ENCODE data around the gene CD81.

Gene CD81

GRCh38 chr11:2393111-2393868 is 16.2 kb downstream of the CD81 start:
- Histone ChIP-seq H3K27ac (ENCODE audit: low read depth, low read length) (peak overlapping the region; percentile 100), H3K79me2 (ENCODE audit: control insufficient read depth, low read length) (peaks cover 80% of the 10 kb centered on the region), H3K4me2 (ENCODE audit: low read length) (peak overlapping the region; percentile 89), H3K4me1 (ENCODE audit: control insufficient read depth, low read length) (peaks cover 99% of the 10 kb centered on the region), H3K36me3 (ENCODE audit: control insufficient read depth, low read length) (peaks cover 94% of the 10 kb centered on the region), H3K9me3 (ENCODE audit: control insufficient read depth, insufficient read depth, low read length) (no peaks in the 10 kb centered on the region), H3K9me2 (replicated peaks; ENCODE audit: control insufficient read depth, low read length) (no peaks in the 10 kb centered on the region), H3K27me3 (ENCODE audit: control insufficient read depth, low read length) (no peaks in the 10 kb centered on the region), H3F3A (ENCODE audit: control insufficient read depth, insufficient read depth) (peaks cover 35% of the 10 kb centered on the region), H3K4me3 (ENCODE audit: low read length) (peak overlapping the region; percentile 87), H4K20me1 (ENCODE audit: control insufficient read depth, insufficient read depth, low read depth, low read length) (peaks cover 6% of the 10 kb centered on the region; the same call in 1 of the 2 replicates)
- TF ChIP-seq EZH2phosphoT487 (IDR thresholded peaks at IDR 0.05; ENCODE audit: borderline replicate concordance, low read length) = no peak
- no peak for TF ChIP-seq CTCF (IDR thresholded peaks at IDR 0.05; ENCODE audit: low read depth, low read length, poor library complexity, severe bottlenecking)

- TF ChIP-seq CTCF (IDR thresholded peaks at IDR 0.05; ENCODE audit: low read depth, low read length, poor library complexity, severe bottlenecking) (peak; percentile 56), EZH2phosphoT487 (IDR thresholded peaks at IDR 0.05; ENCODE audit: borderline replicate concordance, low read length) (no peak)
- Histone ChIP-seq H3K27ac (ENCODE audit: low read depth, low read length) (peak overlapping the region; percentile 100), H3K4me3 (ENCODE audit: low read length) (peak overlapping the region; percentile 87), H3K79me2 (ENCODE audit: control insufficient read depth, low read length) (peaks cover 71% of the 10 kb centered on the region), H4K20me1 (ENCODE audit: control insufficient read depth, insufficient read depth, low read depth, low read length) (peaks cover 6% of the 10 kb centered on the region; the same call in 1 of the 2 replicates), H3K9me3 (ENCODE audit: control insufficient read depth, insufficient read depth, low read length) (no peaks in the 10 kb centered on the region), H3K9me2 (replicated peaks; ENCODE audit: control insufficient read depth, low read length) (no peaks in the 10 kb centered on the region), H3K36me3 (ENCODE audit: control insufficient read depth, low read length) (peaks cover 92% of the 10 kb centered on the region), H3K4me2 (ENCODE audit: low read length) (peak overlapping the region; percentile 89), H3K4me1 (ENCODE audit: control insufficient read depth, low read length) (peaks cover 99% of the 10 kb centered on the region), H3F3A (ENCODE audit: control insufficient read depth, insufficient read depth) (peaks cover 39% of the 10 kb centered on the region), H3K27me3 (ENCODE audit: control insufficient read depth, low read length) (no peaks in the 10 kb centered on the region)
These were observed 17.1 kb downstream of the CD81 start for GRCh38 chr11:2393941-2394817.

GRCh38 chr11:2394818-2395105 is 17.7 kb downstream of the CD81 start:
- Histone ChIP-seq H3K4me1 (ENCODE audit: control insufficient read depth, low read length) (peaks cover 98% of the 10 kb centered on the region), H3K36me3 (ENCODE audit: control insufficient read depth, low read length) (peaks cover 91% of the 10 kb centered on the region), H3K9me2 (replicated peaks; ENCODE audit: control insufficient read depth, low read length) (no peaks in the 10 kb centered on the region), H3K27me3 (ENCODE audit: control insufficient read depth, low read length) (no peaks in the 10 kb centered on the region), H3K9me3 (ENCODE audit: control insufficient read depth, insufficient read depth, low read length) (no peaks in the 10 kb centered on the region), H3K4me2 (ENCODE audit: low read length) (peak overlapping the region; percentile 89), H3K4me3 (ENCODE audit: low read length) (peak overlapping the region; percentile 87), H3K79me2 (ENCODE audit: control insufficient read depth, low read length) (peaks cover 67% of the 10 kb centered on the region), H4K20me1 (ENCODE audit: control insufficient read depth, insufficient read depth, low read depth, low read length) (peaks cover 6% of the 10 kb centered on the region; the same call in 1 of the 2 replicates), H3F3A (ENCODE audit: control insufficient read depth, insufficient read depth) (peaks cover 42% of the 10 kb centered on the region), H3K27ac (ENCODE audit: low read depth, low read length) (peak overlapping the region; percentile 100)
- no peak for TF ChIP-seq CTCF (IDR thresholded peaks at IDR 0.05; ENCODE audit: low read depth, low read length, poor library complexity, severe bottlenecking)
- no peak for TF ChIP-seq EZH2phosphoT487 (IDR thresholded peaks at IDR 0.05; ENCODE audit: borderline replicate concordance, low read length)
